ENCODE measurements around the gene MMP13. TPM values are rescaled to one million over a fixed set of nuclear protein-coding genes. Genes with fewer than 3 reads are reported as not detected.
"Not testable (repeated sequence)": the region's sequence is repeated elsewhere in the genome, so short reads cannot be mapped to it uniquely, and the experiment has no call there.

The MMP13 gene
- total RNA-seq, 1 donor from 2014 or later = not detected

GRCh38 chr11:102911758-102912481 lies 43.6 kb downstream of the MMP13 start:
- H3K27me3 ChIP-seq (ENCODE audit: control insufficient read depth, insufficient read depth, low read length) = no peaks in the 10 kb centered on the region
- FAIRE-seq (no peak), DNase-seq (ENCODE audit: low read depth) (peak; percentile 44)
- no peak overlapping the region for H3K4me3 ChIP-seq (ENCODE audit: low read depth, low read length)
- TF ChIP-seq CTCF (IDR thresholded peaks at IDR 0.05; ENCODE audit: insufficient read depth, low read length, severe bottlenecking) = no peak
- no peaks in the 10 kb centered on the region for H3K36me3 ChIP-seq (ENCODE audit: control insufficient read depth, insufficient read depth, low read length)

DNA sequence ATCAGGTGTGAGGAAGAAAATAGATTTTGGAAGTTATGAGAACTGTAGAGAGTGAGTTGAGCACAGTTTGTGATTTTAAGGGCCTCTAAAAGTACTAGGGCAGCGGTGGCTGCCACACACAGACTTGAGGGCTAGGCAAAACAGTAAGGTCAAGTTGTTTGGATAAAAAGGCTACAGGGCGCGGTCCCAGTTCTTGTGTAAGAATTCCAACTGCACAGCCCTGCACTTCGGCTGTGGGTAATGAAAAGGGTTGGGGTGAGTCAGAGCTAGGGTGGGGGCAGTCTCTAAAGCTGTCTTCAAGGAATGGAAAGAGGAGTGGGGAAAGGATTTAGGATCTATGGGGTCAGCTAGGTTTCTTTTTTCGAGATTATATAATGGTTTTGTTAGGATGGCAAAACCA lies 49.7 kb downstream of the MMP13 start:
- H3K36me3 ChIP-seq (ENCODE audit: control insufficient read depth, insufficient read depth, low read length); H3K27me3 ChIP-seq (ENCODE audit: control insufficient read depth, insufficient read depth, low read length); H3K4me3 ChIP-seq (ENCODE audit: low read depth, low read length); FAIRE-seq: not testable (repeated sequence)
- DNase-seq (ENCODE audit: low read depth) = peak; percentile 48

- DNase-seq (ENCODE audit: low read depth); H3K27me3 ChIP-seq (ENCODE audit: control insufficient read depth, insufficient read depth, low read length); H3K4me3 ChIP-seq (ENCODE audit: low read depth, low read length); FAIRE-seq; H3K36me3 ChIP-seq (ENCODE audit: control insufficient read depth, insufficient read depth, low read length): not testable (repeated sequence)
Measured at GRCh38 chr11:102903895-102904294, 51.6 kb downstream of the MMP13 start.

DNA sequence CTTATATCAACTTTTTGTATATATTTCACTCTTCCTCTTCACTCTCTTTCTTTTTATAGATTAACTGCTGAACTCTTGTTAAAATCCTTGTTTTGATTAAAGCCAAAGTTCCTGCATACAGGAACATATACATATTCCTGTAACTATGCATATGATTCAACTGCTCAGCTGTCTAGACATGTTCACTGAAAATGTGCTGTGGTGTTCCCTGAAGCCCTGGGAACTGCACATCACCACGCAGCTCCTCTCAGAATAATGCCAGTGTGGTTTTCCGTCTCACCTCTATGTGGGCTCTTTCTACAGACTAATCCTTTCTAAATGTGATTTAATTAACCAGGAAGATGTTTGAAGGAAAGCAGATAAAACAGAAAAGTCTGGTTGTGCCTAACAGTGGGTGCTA lies 55.2 kb downstream of the MMP13 start:
- Histone ChIP-seq H3K27me3 (ENCODE audit: control insufficient read depth, insufficient read depth, low read length) (no peaks in the 10 kb centered on the region), H3K4me3 (ENCODE audit: low read depth, low read length) (no peak overlapping the region), H3K36me3 (ENCODE audit: control insufficient read depth, insufficient read depth, low read length) (no peaks in the 10 kb centered on the region)
- DNase-seq (ENCODE audit: low read depth) (peak; percentile 92), FAIRE-seq (no peak)
- TF ChIP-seq CTCF (IDR thresholded peaks at IDR 0.05; ENCODE audit: insufficient read depth, low read length, severe bottlenecking) = no peak

Other genes starting within 250 kb of the MMP13 start
- gene MMP27, start 250.0 kb downstream of the MMP13 start, total RNA-seq = not detected in 2 replicates
- gene MMP8, start 230.8 kb downstream of the MMP13 start, total RNA-seq = not detected in 2 replicates
- 4.2 and 4.9 TPM in 2 replicates for gene MMP10, start 175.1 kb downstream of the MMP13 start, total RNA-seq
- 68.1 and 168 TPM in 2 replicates for gene MMP1, start 157.6 kb downstream of the MMP13 start, total RNA-seq
- gene MMP3, start 112.1 kb downstream of the MMP13 start, total RNA-seq = 0.13 and 0.26 TPM in 2 replicates
- gene MMP12, start 80.8 kb downstream of the MMP13 start, total RNA-seq = not detected in 2 replicates
- gene DCUN1D5, start 136.4 kb upstream of the MMP13 start, total RNA-seq = 107 and 137 TPM in 2 replicates
- 11.6 and 19.3 TPM in 2 replicates for gene DYNC2H1, start 153.7 kb upstream of the MMP13 start, total RNA-seq